HL-60/S4 treated with retinoic acid at 250 ng/mL for 4 days and 3 days (cell line): Measurements from ENCODE around the gene TMEM202.
"Not testable (repeated sequence)": the region's sequence is repeated elsewhere in the genome, so short reads cannot be mapped to it uniquely, and the experiment has no call there.

Source experiments
- in situ Hi-C: fragments of 300-500 bp; cut with MboI; formaldehyde crosslinking; loops from 2 replicates; pipeline ENCODE4 v1.7.0; 2022; ENCODE audit warnings: low sequenced_read_pairs

The TMEM202 gene

GRCh38 chr15:72398648-72399047 is 543 bp downstream of the TMEM202 start:
- in situ Hi-C loops: no loop called here

- in situ Hi-C loops: no loop called here
Observed at GRCh38 chr15:72402726-72403125, 4.6 kb downstream of the TMEM202 start.

- in situ Hi-C loops: no loop called here
Observed at GRCh38 chr15:72404356-72404755, 6.3 kb downstream of the TMEM202 start.

GRCh38 chr15:72404841-72405240 is 6.7 kb downstream of the TMEM202 start:
- in situ Hi-C loops: no loop called here

- in situ Hi-C loops: no loop called here
Observed at GRCh38 chr15:72406936-72407335, 8.8 kb downstream of the TMEM202 start.

- in situ Hi-C loops: no loop called here
Observed at GRCh38 chr15:72411111-72411510, 13.0 kb downstream of the TMEM202 start.

GRCh38 chr15:72411544-72411943 is 13.4 kb downstream of the TMEM202 start:
- in situ Hi-C loops: no loop called here

GRCh38 chr15:72413337-72413736 is 15.2 kb downstream of the TMEM202 start:
- in situ Hi-C loops: not testable (repeated sequence)

GRCh38 chr15:72415304-72415703 is 17.2 kb downstream of the TMEM202 start:
- in situ Hi-C loops: no loop called here

GRCh38 chr15:72419768-72420167 is 21.7 kb downstream of the TMEM202 start:
- in situ Hi-C loops: not testable (repeated sequence)

GRCh38 chr15:72420576-72420975 is 22.5 kb downstream of the TMEM202 start:
- in situ Hi-C loops: no loop called here

- in situ Hi-C loops: no loop called here
Observed at GRCh38 chr15:72421484-72421883, 23.4 kb downstream of the TMEM202 start.

- in situ Hi-C loops: no loop called here
Observed at GRCh38 chr15:72423256-72423655, 25.2 kb downstream of the TMEM202 start.

GRCh38 chr15:72426753-72427152 is 28.6 kb downstream of the TMEM202 start:
- in situ Hi-C loops: no loop called here

- in situ Hi-C loops: no loop called here
Observed at GRCh38 chr15:72437650-72438316, 39.7 kb downstream of the TMEM202 start.

- in situ Hi-C loops: not testable (repeated sequence)
Observed at GRCh38 chr15:72442848-72443247, 44.7 kb downstream of the TMEM202 start.

GRCh38 chr15:72445426-72445825 is 47.3 kb downstream of the TMEM202 start:
- in situ Hi-C loops: no loop called here

- in situ Hi-C loops: no loop called here
Observed at GRCh38 chr15:72450805-72451204, 52.7 kb downstream of the TMEM202 start.

- in situ Hi-C loops: no loop called here
Observed at GRCh38 chr15:72451224-72451623, 53.1 kb downstream of the TMEM202 start.

GRCh38 chr15:72456684-72457083 is 58.6 kb downstream of the TMEM202 start:
- in situ Hi-C loops: no loop called here
